H9 (cell line): Measurements from ENCODE around the gene ANKMY1. TPM values are rescaled to one million over a fixed set of nuclear protein-coding genes. Genes with fewer than 3 reads are reported as not detected.

Experiments
- DNase-seq: peaks from one replicate; pipeline ENCODE4 v3.0.0-alpha.2; 2017
- H2AFZ ChIP-seq: one replicate; pipeline ENCODE4 v1.6.1; 2013; ENCODE audit warnings: mild to moderate bottlenecking, low read length, control low read depth, moderate library complexity
- H2AK5ac ChIP-seq: 2 replicates; pipeline ENCODE4 v1.6.1; 2013; ENCODE audit warnings: low read length, control low read depth, mixed read lengths; ENCODE audit not compliant: insufficient read length
- H2BK120ac ChIP-seq: one replicate; pipeline ENCODE4 v1.6.1; 2013; ENCODE audit warnings: low read depth, mild to moderate bottlenecking, low read length, control low read depth, inconsistent platforms; ENCODE audit not compliant: poor library complexity, severe bottlenecking
- H2BK12ac ChIP-seq: 2 replicates; pipeline ENCODE4 v1.6.1; 2013; ENCODE audit warnings: low read length, control low read depth, mixed read lengths, low read depth; ENCODE audit not compliant: insufficient read length
- H2BK15ac ChIP-seq: 2 replicates; pipeline ENCODE4 v1.6.1; 2013; ENCODE audit warnings: low read depth, low read length, control low read depth
- H2BK20ac ChIP-seq: one replicate; pipeline ENCODE4 v1.6.1; 2013; ENCODE audit warnings: low read depth, mild to moderate bottlenecking, low read length, control low read depth, inconsistent platforms; ENCODE audit not compliant: poor library complexity, severe bottlenecking
- H2BK5ac ChIP-seq: 2 replicates; pipeline ENCODE4 v1.6.1; 2013; ENCODE audit warnings: low read length, control low read depth, mixed read lengths; ENCODE audit not compliant: insufficient read length
- H3K14ac ChIP-seq: 2 replicates; pipeline ENCODE4 v1.6.1; 2013; ENCODE audit warnings: low read length, control low read depth; ENCODE audit not compliant: insufficient read depth
- H3K18ac ChIP-seq: 2 replicates; pipeline ENCODE4 v1.6.1; 2013; ENCODE audit warnings: low read depth, mild to moderate bottlenecking, mixed read lengths, low read length, control low read depth; ENCODE audit not compliant: insufficient read length
- H3K23ac ChIP-seq: 2 replicates; pipeline ENCODE4 v1.6.1; 2013; ENCODE audit warnings: low read length, control low read depth, mixed read lengths, low read depth; ENCODE audit not compliant: insufficient read length
- H3K23me2 ChIP-seq: 2 replicates; pipeline ENCODE4 v1.6.1; 2013; ENCODE audit warnings: low read depth, mild to moderate bottlenecking, mixed read lengths, low read length, control low read depth; ENCODE audit not compliant: insufficient read length, poor library complexity, severe bottlenecking
- H3K27ac ChIP-seq: 2 replicates; pipeline ENCODE4 v1.5.1; 2013; ENCODE audit warnings: low read length, control low read depth, mixed read lengths, low read depth; ENCODE audit not compliant: insufficient read length
- H3K27me3 ChIP-seq: 2 replicates; pipeline ENCODE4 v1.6.1; 2013; ENCODE audit warnings: low read length, control low read depth, inconsistent platforms; ENCODE audit not compliant: insufficient read depth
- H3K4ac ChIP-seq: 2 replicates; pipeline ENCODE4 v1.6.1; 2013; ENCODE audit warnings: low read depth, mild to moderate bottlenecking, control low read depth, inconsistent platforms, low read length, moderate library complexity
- H3K4me1 ChIP-seq: 2 replicates; pipeline ENCODE4 v1.6.1; 2013; ENCODE audit warnings: low read length, control low read depth, inconsistent platforms; ENCODE audit not compliant: insufficient read depth
- H3K4me2 ChIP-seq: 2 replicates; pipeline ENCODE4 v1.6.1; 2013; ENCODE audit warnings: low read length, control low read depth, mixed read lengths; ENCODE audit not compliant: insufficient read length, insufficient read depth
- H3K56ac ChIP-seq: 2 replicates; pipeline ENCODE4 v1.6.1; 2013; ENCODE audit warnings: low read depth, mild to moderate bottlenecking, mixed read lengths, low read length, control low read depth; ENCODE audit not compliant: insufficient read length
- H3K79me1 ChIP-seq: 2 replicates; pipeline ENCODE4 v1.6.1; 2013; ENCODE audit warnings: low read depth, mild to moderate bottlenecking, moderate library complexity, low read length, control low read depth, inconsistent platforms; ENCODE audit not compliant: insufficient read depth, poor library complexity, severe bottlenecking
- H3K79me2 ChIP-seq: 2 replicates; pipeline ENCODE4 v1.6.1; 2013; ENCODE audit warnings: low read length, control low read depth, inconsistent platforms; ENCODE audit not compliant: insufficient read depth
- H3K9ac ChIP-seq: 2 replicates; pipeline ENCODE4 v1.6.1; 2013; ENCODE audit warnings: low read length, control low read depth, mixed read lengths; ENCODE audit not compliant: insufficient read length; ENCODE audit errors: extremely low read depth
- H3K9me3 ChIP-seq: one replicate; pipeline ENCODE4 v1.6.1; 2013; ENCODE audit warnings: low read depth, low read length, inconsistent platforms; ENCODE audit not compliant: control insufficient read depth
- H3T11ph ChIP-seq: one replicate; pipeline ENCODE4 v1.6.1; 2013; ENCODE audit warnings: mild to moderate bottlenecking, low read length, control low read depth, inconsistent platforms
- H4K20me1 ChIP-seq: one replicate; pipeline ENCODE4 v1.6.1; 2013; ENCODE audit not compliant: control insufficient read depth, insufficient read length, insufficient read depth
- H4K5ac ChIP-seq: 2 replicates; pipeline ENCODE4 v1.6.1; 2013; ENCODE audit warnings: low read depth, mild to moderate bottlenecking, mixed read lengths, low read length, control low read depth; ENCODE audit not compliant: insufficient read length
- H4K8ac ChIP-seq: replicated peaks from 2 replicates; pipeline ENCODE4 v1.6.1; 2013; ENCODE audit warnings: low read length, control low read depth, mixed read lengths, low read depth; ENCODE audit not compliant: insufficient read length
- H4K91ac ChIP-seq: 2 replicates; pipeline ENCODE4 v1.6.1; 2013; ENCODE audit warnings: low read depth, mild to moderate bottlenecking, moderate library complexity, mixed read lengths, low read length, control low read depth; ENCODE audit not compliant: insufficient read length
- H3K27ac Mint-ChIP-seq, 3 experiments: 2 replicates in 2 of 3; 3 replicates in 1 of 3; pipeline ENCODE4 v1.8.0; 2020 to 2021; ENCODE audit warnings: mixed read lengths in 3 of 3, mild to moderate bottlenecking in 1 of 3, moderate library complexity in 1 of 3
- H3K27me3 Mint-ChIP-seq: 2 replicates; pipeline ENCODE4 v1.8.0; 2021; ENCODE audit warnings: low read depth, mild to moderate bottlenecking, moderate library complexity, mixed read lengths
- H3K36me3 Mint-ChIP-seq, 3 experiments: 2 replicates in 2 of 3; 3 replicates in 1 of 3; pipeline ENCODE4 v1.8.0; 2020 to 2021; ENCODE audit warnings: low read depth in 3 of 3, mixed read lengths in 3 of 3; ENCODE audit not compliant: insufficient read depth in 1 of 3
- H3K4me1 Mint-ChIP-seq, 2 experiments: 2 replicates each; pipeline ENCODE4 v1.8.0; 2020; ENCODE audit warnings: mixed read lengths in 2 of 2
- H3K4me3 Mint-ChIP-seq, 2 experiments: 2 replicates in 1 of 2; 3 replicates in 1 of 2; pipeline ENCODE4 v1.8.0; 2020 to 2021; ENCODE audit warnings: mild to moderate bottlenecking in 2 of 2, mixed read lengths in 2 of 2, moderate library complexity in 1 of 2
- H3K9me3 Mint-ChIP-seq, 2 experiments: 2 replicates in 1 of 2; 3 replicates in 1 of 2; pipeline ENCODE4 v1.8.0; 2020; ENCODE audit warnings: mild to moderate bottlenecking in 2 of 2, mixed read lengths in 2 of 2, moderate library complexity in 1 of 2
- WGBS: extraction: QIAGEN DNeasy Blood & Tissue Kit; methylation state at CpG from one replicate; pipeline ENCODE4 v1.1.7; 2013; ENCODE audit warnings: missing lambda C conversion rate, low lambda C conversion rate, mixed read lengths; ENCODE audit not compliant: insufficient read length; ENCODE audit errors: extremely low coverage; 5-methylcytosine and 5-hydroxymethylcytosine counted together
- total RNA-seq: library from RNA; stranded (reverse); gene quantifications from 2 replicates; pipeline ENCODE4 v1.2.1, GENCODE V29; 2021
- TF ChIP-seq, protein P1 (sequence below): fragments of 200-600 bp; sonication (generic); conservative IDR thresholded peaks from 3 replicates; pipeline ENCODE4 v1.8.0; 2021; ENCODE audit warnings: antibody characterized with exemption, mild to moderate bottlenecking

Gene ANKMY1
- total RNA-seq, 1 experiment from 2014 or later: 13.7 TPM

DNA sequence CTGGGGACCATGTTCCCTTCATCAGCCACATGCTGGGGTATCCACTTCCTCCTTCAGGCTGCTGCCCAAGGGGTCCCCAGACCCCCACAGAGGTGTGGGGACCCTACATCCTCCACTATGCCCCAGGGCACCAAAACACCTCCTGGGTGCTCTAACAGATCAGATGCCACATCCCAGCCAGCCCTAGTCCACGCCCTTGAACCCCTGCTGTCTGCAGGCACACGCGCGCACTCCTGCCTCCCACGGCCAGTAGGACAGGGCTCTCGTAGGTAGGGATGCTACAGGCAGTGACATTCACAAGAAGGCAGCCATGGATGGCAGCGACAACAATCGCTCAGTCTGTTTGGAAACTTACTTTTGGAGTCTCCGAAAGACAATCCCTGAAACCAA, 125.4 kb downstream of the ANKMY1 start:
- Histone ChIP-seq H4K8ac (no peak overlapping the region), H3T11ph (no peak overlapping the region), H3K4ac (no peak overlapping the region), H3K23me2 (peaks cover 8% of the 10 kb centered on the region), H3K18ac (no peak overlapping the region), H2BK120ac (no peak overlapping the region), H2BK5ac (no peak overlapping the region), H3K79me1 (no peaks in the 10 kb centered on the region), H3K4me2 (no peak overlapping the region), H3K4me1 (no peaks in the 10 kb centered on the region; the same call in 1 of the 2 replicates), H3K27me3 (peaks cover 8% of the 10 kb centered on the region; the same call in 1 of the 2 replicates), H2BK20ac (no peak overlapping the region), H2BK15ac (no peak overlapping the region), H3K9me3 (no peaks in the 10 kb centered on the region), H4K20me1 (no peaks in the 10 kb centered on the region), H3K27ac (no peak overlapping the region), H3K23ac (no peak overlapping the region), H2AK5ac (no peak overlapping the region), H3K79me2 (no peaks in the 10 kb centered on the region), H2AFZ (no peak overlapping the region), H3K14ac (no peak overlapping the region), H3K9ac (no peak overlapping the region), H3K56ac (no peak overlapping the region), H4K91ac (no peak overlapping the region), H2BK12ac (no peak overlapping the region), H4K5ac (no peak overlapping the region)
- peaks cover 0 to 4% of the 10 kb centered on the region in 2 experiments; a peak in 1 of 5 replicates for H3K9me3 Mint-ChIP-seq
- H3K27ac Mint-ChIP-seq: no peak overlapping the region; a peak in 1 of 7 replicates
- TF ChIP-seq, protein P1, sequence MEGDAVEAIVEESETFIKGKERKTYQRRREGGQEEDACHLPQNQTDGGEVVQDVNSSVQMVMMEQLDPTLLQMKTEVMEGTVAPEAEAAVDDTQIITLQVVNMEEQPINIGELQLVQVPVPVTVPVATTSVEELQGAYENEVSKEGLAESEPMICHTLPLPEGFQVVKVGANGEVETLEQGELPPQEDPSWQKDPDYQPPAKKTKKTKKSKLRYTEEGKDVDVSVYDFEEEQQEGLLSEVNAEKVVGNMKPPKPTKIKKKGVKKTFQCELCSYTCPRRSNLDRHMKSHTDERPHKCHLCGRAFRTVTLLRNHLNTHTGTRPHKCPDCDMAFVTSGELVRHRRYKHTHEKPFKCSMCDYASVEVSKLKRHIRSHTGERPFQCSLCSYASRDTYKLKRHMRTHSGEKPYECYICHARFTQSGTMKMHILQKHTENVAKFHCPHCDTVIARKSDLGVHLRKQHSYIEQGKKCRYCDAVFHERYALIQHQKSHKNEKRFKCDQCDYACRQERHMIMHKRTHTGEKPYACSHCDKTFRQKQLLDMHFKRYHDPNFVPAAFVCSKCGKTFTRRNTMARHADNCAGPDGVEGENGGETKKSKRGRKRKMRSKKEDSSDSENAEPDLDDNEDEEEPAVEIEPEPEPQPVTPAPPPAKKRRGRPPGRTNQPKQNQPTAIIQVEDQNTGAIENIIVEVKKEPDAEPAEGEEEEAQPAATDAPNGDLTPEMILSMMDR: no peak
- peaks cover 6 to 13% of the 10 kb centered on the region in 2 experiments; a peak in 2 of 4 replicates for H3K4me1 Mint-ChIP-seq
- peaks cover 46% of the 10 kb centered on the region for H3K27me3 Mint-ChIP-seq
- H3K4me3 Mint-ChIP-seq: no peak overlapping the region
- peak; percentile 21 for DNase-seq
- H3K36me3 Mint-ChIP-seq: no peaks in the 10 kb centered on the region; a peak in 2 of 7 replicates
- no CpG with 5 or more reads among the region's 9 CpGs for WGBS
